H1 (cell line): Measurements from ENCODE around the gene SLC35F1. TPM values are rescaled to one million over a fixed set of nuclear protein-coding genes. Genes with fewer than 3 reads are reported as not detected.
A peak's percentile ranks its signal among the peaks of the same experiment; 100 is the strongest.
"Not testable (repeated sequence)": the region's sequence is repeated elsewhere in the genome, so short reads cannot be mapped to it uniquely, and the experiment has no call there.

Source experiments
- CTCF ChIA-PET: fragments of 300-600 bp; sonication (Branson Sonifier 250); formaldehyde crosslinking; loops from one replicate; lab custom pipeline; 2021; ENCODE audit not compliant: partially characterized antibody; lab: Charles Lee
- POLR2A ChIA-PET: fragments of 300-600 bp; sonication (Branson Sonifier 250); formaldehyde crosslinking; loops from one replicate; lab custom pipeline; 2021; ENCODE audit warnings: inconsistent platforms; ENCODE audit not compliant: partially characterized antibody; lab: Charles Lee
- DNase-seq, 2 experiments: peaks; one replicate each; pipeline versions ENCODE4 v3.0.0 to v3.0.0-alpha.2; 2010 to 2022; ENCODE audit warnings: low spot score in 2 of 2, low read depth in 1 of 2, mixed read lengths in 1 of 2
- FAIRE-seq: peaks from 2 replicates; lab custom pipeline; 2011; peaks lifted over from hg19 to GRCh38; lab: Jason Lieb, UNC
- H2AFZ ChIP-seq: 2 replicates; pipeline ENCODE4 v1.8.1; 2012; ENCODE audit warnings: low read length, inconsistent platforms
- H2AK5ac ChIP-seq: 2 replicates; pipeline ENCODE4 v1.6.1; 2013; ENCODE audit warnings: low read depth, low read length
- H2BK120ac ChIP-seq: replicated peaks from 2 replicates; pipeline ENCODE3; 2013; ENCODE audit warnings: low read depth, low read length, inconsistent platforms
- H2BK12ac ChIP-seq: 2 replicates; pipeline ENCODE4 v1.6.1; 2013; ENCODE audit warnings: low read depth, low read length
- H2BK15ac ChIP-seq: 2 replicates; pipeline ENCODE4 v1.6.1; 2013; ENCODE audit warnings: low read length
- H2BK20ac ChIP-seq: 2 replicates; pipeline ENCODE4 v1.6.1; 2013; ENCODE audit warnings: low read length
- H2BK5ac ChIP-seq: 2 replicates; pipeline ENCODE4 v1.6.1; 2013; ENCODE audit warnings: low read depth, low read length
- H3K14ac ChIP-seq: 2 replicates; pipeline ENCODE4 v1.6.1; 2013; ENCODE audit warnings: inconsistent platforms; ENCODE audit not compliant: insufficient read length
- H3K18ac ChIP-seq: 2 replicates; pipeline ENCODE4 v1.6.1; 2013; ENCODE audit warnings: low read length; ENCODE audit errors: extremely low read depth
- H3K23ac ChIP-seq: 2 replicates; pipeline ENCODE4 v1.6.1; 2013; ENCODE audit warnings: inconsistent platforms; ENCODE audit not compliant: insufficient read length
- H3K23me2 ChIP-seq: 2 replicates; pipeline ENCODE4 v1.6.1; 2013; ENCODE audit warnings: low read depth, low read length
- H3K27ac ChIP-seq: 2 replicates; pipeline ENCODE4 v1.6.1; 2011; ENCODE audit warnings: low read depth, low read length, inconsistent platforms
- H3K27me3 ChIP-seq, 4 experiments: replicated peaks in 1 of 4; 1 replicate in 1 of 4; 2 replicates in 3 of 4; pipeline versions ENCODE4 v1.6.1 to v1.8.1; 2011 to 2013; ENCODE audit warnings: low read length in 3 of 4, mild to moderate bottlenecking in 3 of 4, inconsistent platforms in 2 of 4, mixed read lengths in 2 of 4, moderate library complexity in 1 of 4; ENCODE audit not compliant: control insufficient read depth in 3 of 4, insufficient read depth in 3 of 4; ENCODE audit errors: extremely low read depth in 1 of 4
- H3K36me3 ChIP-seq, 4 experiments: 2 replicates each; pipeline versions ENCODE4 v1.6.1 to v1.8.1; 2011 to 2013; ENCODE audit warnings: mild to moderate bottlenecking in 4 of 4, low read length in 3 of 4, moderate library complexity in 2 of 4, control low read depth in 1 of 4, inconsistent platforms in 1 of 4; ENCODE audit not compliant: insufficient read depth in 4 of 4, control insufficient read depth in 2 of 4
- H3K4ac ChIP-seq: replicated peaks from 2 replicates; pipeline ENCODE3; 2013; ENCODE audit warnings: low read length, low read depth, mixed read lengths, inconsistent platforms; ENCODE audit not compliant: insufficient read length
- H3K4me1 ChIP-seq, 4 experiments: replicated peaks in 1 of 4; 1 replicate in 1 of 4; 2 replicates in 3 of 4; pipeline versions ENCODE4 v1.6.1 to v1.8.1; 2011 to 2013; ENCODE audit warnings: low read length in 3 of 4, inconsistent platforms in 2 of 4, mixed read lengths in 1 of 4; ENCODE audit not compliant: insufficient read depth in 4 of 4, control insufficient read depth in 3 of 4
- H3K4me2 ChIP-seq, 2 experiments: 2 replicates each; pipeline versions ENCODE4 v1.6.1 to v1.8.1; 2011 to 2013; ENCODE audit warnings: low read depth in 2 of 2, low read length in 2 of 2, control low read depth in 1 of 2, inconsistent platforms in 1 of 2, mild to moderate bottlenecking in 1 of 2; ENCODE audit not compliant: insufficient read depth in 1 of 2
- H3K4me3 ChIP-seq, 4 experiments: fragments of 200-600, 300-600 bp in 1 of 4; sonication (generic), shearing (Covaris generic), sonication (Bioruptor Twin) in 1 of 4; 2 replicates each; pipeline versions ENCODE4 v1.5.1 to v1.8.1; 2011 to 2016; ENCODE audit warnings: low read length in 4 of 4, low read depth in 3 of 4, control low read depth in 2 of 4, inconsistent platforms in 2 of 4, mild to moderate bottlenecking in 2 of 4, mixed read lengths in 1 of 4, moderate library complexity in 1 of 4; ENCODE audit not compliant: insufficient read depth in 2 of 4; ENCODE audit errors: extremely low read depth in 1 of 4
- H3K56ac ChIP-seq: replicated peaks from 2 replicates; pipeline ENCODE3; 2013; ENCODE audit warnings: low read depth, mild to moderate bottlenecking, mixed read lengths, low read length, inconsistent platforms; ENCODE audit not compliant: insufficient read length
- H3K79me1 ChIP-seq: 2 replicates; pipeline ENCODE4 v1.6.1; 2013; ENCODE audit warnings: low read depth, low read length, control low read depth
- H3K79me2 ChIP-seq, 2 experiments: 2 replicates each; pipeline versions ENCODE4 v1.6.1 to v1.8.1; 2012 to 2013; ENCODE audit warnings: low read length in 2 of 2, mild to moderate bottlenecking in 2 of 2, inconsistent platforms in 1 of 2; ENCODE audit not compliant: insufficient read depth in 2 of 2, control insufficient read depth in 1 of 2
- H3K9ac ChIP-seq, 4 experiments: replicated peaks in 1 of 4; 1 replicate in 1 of 4; 2 replicates in 3 of 4; pipeline versions ENCODE4 v1.6.1 to v1.8.1; 2011 to 2013; ENCODE audit warnings: low read depth in 3 of 4, low read length in 3 of 4, control low read depth in 2 of 4, mild to moderate bottlenecking in 2 of 4, moderate library complexity in 2 of 4, inconsistent platforms in 1 of 4; ENCODE audit errors: extremely low read depth in 1 of 4
- H3K9me3 ChIP-seq, 2 experiments: 2 replicates each; pipeline versions ENCODE4 v1.6.1 to v1.8.1; 2012 to 2013; ENCODE audit warnings: mild to moderate bottlenecking in 2 of 2, moderate library complexity in 2 of 2, control low read depth in 1 of 2, inconsistent platforms in 1 of 2, low read depth in 1 of 2, low read length in 1 of 2, mixed read lengths in 1 of 2; ENCODE audit not compliant: insufficient read depth in 2 of 2
- H4K20me1 ChIP-seq, 2 experiments: replicated peaks in 1 of 2; 2 replicates each; pipeline versions ENCODE3 to v1.8.1; 2011 to 2013; ENCODE audit warnings: inconsistent platforms in 2 of 2, low read length in 2 of 2, mild to moderate bottlenecking in 1 of 2; ENCODE audit not compliant: insufficient read depth in 2 of 2, control insufficient read depth in 1 of 2
- H4K5ac ChIP-seq: 2 replicates; pipeline ENCODE4 v1.6.1; 2013; ENCODE audit warnings: low read length, low read depth, mixed read lengths, inconsistent platforms; ENCODE audit not compliant: insufficient read length
- H4K8ac ChIP-seq: 2 replicates; pipeline ENCODE4 v1.8.0; 2013; ENCODE audit warnings: mild to moderate bottlenecking, moderate library complexity, low read length, inconsistent platforms; ENCODE audit not compliant: insufficient read depth; ENCODE audit errors: extremely low read depth
- H4K91ac ChIP-seq: replicated peaks from 2 replicates; pipeline ENCODE3; 2013; ENCODE audit warnings: low read length, mixed read lengths, inconsistent platforms; ENCODE audit not compliant: insufficient read length
- WGBS, 2 experiments: shearing (Covaris generic) in 1 of 2; methylation state at CpG; one replicate each; pipeline versions ENCODE4 v1.1.6 to v1.1.7; 2013 to 2015; ENCODE audit warnings: low lambda C conversion rate in 2 of 2, mixed read lengths in 2 of 2, inconsistent platforms in 1 of 2, low coverage in 1 of 2, missing lambda C conversion rate in 1 of 2; ENCODE audit not compliant: insufficient replicate concordance in 2 of 2, insufficient coverage in 1 of 2, insufficient read length in 1 of 2; ENCODE audit errors: extremely low coverage in 1 of 2, missing lambda C conversion rate in 1 of 2; 5-methylcytosine and 5-hydroxymethylcytosine counted together
- polyA plus RNA-seq, 7 experiments: library from polyadenylated mRNA; depleted of rRNA in 3 of 7; stranded (reverse) in 5 of 7; unstranded in 2 of 7; fragments of >200 nt in 5 of 7; fragments of 200-250 nt in 2 of 7; gene quantifications; 1 replicate in 5 of 7; 2 replicates in 1 of 7; 4 replicates in 1 of 7; pipeline versions ENCODE4 v1.2.1 to v1.2.3, GENCODE V29; 2011 to 2013; ENCODE audit warnings: missing spikeins in 2 of 7, mixed read lengths in 2 of 7
- total RNA-seq: library from RNA; stranded (reverse); fragmentation: NEBNext Ultra II Directional; extraction: Animal tissue kit (Norgen Biotek cat#: 25700); gene quantifications from 2 replicates; pipeline ENCODE4 v1.2.1, GENCODE V29; 2021

Gene SLC35F1
- total and polyA plus RNA-seq, 2 of the 8 experiments (the other 6 are each of a cell fraction or from before 2014, with no cell fraction given) = 7.0 to 10.0 TPM

DNA sequence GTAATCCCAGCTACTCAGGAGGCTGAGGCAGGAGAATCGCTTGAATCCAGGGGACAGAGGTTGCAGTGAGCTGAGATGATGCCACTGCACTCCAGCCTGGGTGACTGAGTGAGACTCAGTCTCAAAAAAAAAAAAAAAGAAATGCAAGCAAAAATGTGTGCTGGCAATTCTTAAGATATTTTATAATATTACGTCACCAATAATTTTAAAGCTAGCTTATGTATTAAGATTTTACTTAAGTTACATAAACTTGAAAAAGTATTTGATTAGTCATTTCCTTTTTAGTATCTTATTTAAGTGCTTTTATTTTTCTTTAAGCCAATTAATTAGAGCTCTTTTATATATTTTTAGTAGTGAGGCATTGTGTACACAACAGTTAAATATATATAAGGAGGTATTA is 48.5 kb upstream of the SLC35F1 start:
- H3K9me3 ChIP-seq, H2BK20ac ChIP-seq, H3K18ac ChIP-seq, H2BK15ac ChIP-seq, H4K20me1 ChIP-seq, H4K8ac ChIP-seq, POLR2A ChIA-PET, H3K79me1 ChIP-seq, H3K23ac ChIP-seq, H3K4me2 ChIP-seq, H3K4me1 ChIP-seq, H3K4ac ChIP-seq, H2BK120ac ChIP-seq, H2BK12ac ChIP-seq, H3K36me3 ChIP-seq, H3K27ac ChIP-seq, H2AK5ac ChIP-seq, H3K23me2 ChIP-seq, H3K56ac ChIP-seq, H3K79me2 ChIP-seq, H3K9ac ChIP-seq, H2AFZ ChIP-seq, H2BK5ac ChIP-seq, H4K5ac ChIP-seq, H3K27me3 ChIP-seq, H3K14ac ChIP-seq, FAIRE-seq, DNase-seq, H4K91ac ChIP-seq: not testable (repeated sequence)
- CTCF ChIA-PET = interaction anchor here (1.2 to 1.5 kb wide), 2 partner anchors 10 to 405 kb away, joined by 3 to 5 read pairs; no protein-coding TSS in a partner anchor
- 44% methylated on average over 2 of the region's 2 CpGs; no CpG with 5 or more reads in 1 of the 2 experiments for WGBS, 2 experiments
- peak overlapping the region in 1 of 4 experiments; percentile 14; a peak in 1 of 8 replicates for H3K4me3 ChIP-seq
